ENCODE data around the gene ZCCHC24.

GRCh38 chr10:79406683-79407422 is 38.6 kb downstream of the ZCCHC24 start:
- TF ChIP-seq POLR2AphosphoS5 (IDR thresholded peaks at IDR 0.05) (no peak), CTCF (IDR thresholded peaks at IDR 0.05) (no peak)

Data from stomach (tissue), 4 donors.